ENCODE results near the gene BDH1.

- no peak for TF ChIP-seq EZH2phosphoT487 (IDR thresholded peaks at IDR 0.05; ENCODE audit: low read depth)
- no peak for TF ChIP-seq CTCF (IDR thresholded peaks at IDR 0.05; ENCODE audit: low read depth, low read length)
Measured at GRCh38 chr3:197595470-197596185, 39.9 kb upstream of the BDH1 start.

Measured in OCI-LY3 (cell line).